ENCODE results near the gene NEMP2. TPM values are rescaled to one million over a fixed set of nuclear protein-coding genes. Genes with fewer than 3 reads are reported as not detected.
"Not testable (repeated sequence)": the region's sequence is repeated elsewhere in the genome, so short reads cannot be mapped to it uniquely, and the experiment has no call there.

Gene NEMP2
- total RNA-seq, 1 experiment from 2014 or later: 9.0 TPM

DNA sequence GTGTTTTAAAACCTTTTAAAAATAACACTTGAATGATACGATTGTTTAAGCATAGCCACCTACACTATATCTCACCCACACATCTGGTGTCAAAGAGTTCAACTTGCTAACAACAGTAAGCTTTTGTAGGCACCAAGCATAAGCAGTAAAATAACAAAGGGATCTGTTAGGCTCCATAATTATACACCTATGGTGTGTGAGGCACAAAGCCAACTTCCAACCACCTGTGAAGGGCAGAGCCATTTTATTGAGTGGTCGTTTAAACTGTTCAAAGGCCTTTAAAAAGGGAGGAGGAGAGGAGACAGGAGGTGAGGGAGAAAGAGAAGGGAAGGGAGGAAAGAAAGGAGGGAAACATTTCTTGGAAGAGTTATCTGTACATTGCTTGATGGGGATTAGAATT, 27.9 kb downstream of the NEMP2 start:
- in situ Hi-C loops (cut with HindIII; ENCODE audit: low pct_unique_long_range_greater_than_20kb, low sequenced_read_pairs): no loop called here

DNA sequence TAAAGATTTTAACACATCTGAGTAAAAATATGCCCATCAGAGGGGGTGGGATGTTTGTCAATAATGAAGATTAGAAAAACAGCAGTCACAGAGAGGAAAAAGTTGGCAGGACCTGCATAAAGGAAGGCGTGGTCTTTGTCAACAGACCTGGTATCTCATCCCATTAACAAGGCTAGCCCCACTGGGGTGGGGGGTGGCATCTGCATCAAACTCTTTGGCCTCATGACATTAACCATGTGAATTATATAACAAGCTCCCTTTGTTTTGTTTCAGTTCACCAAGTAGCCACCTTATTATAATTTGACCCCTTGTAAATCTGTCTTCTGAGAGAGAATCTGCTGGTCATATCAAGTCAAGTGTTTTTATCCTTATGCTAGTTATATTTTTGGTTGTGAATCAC, 28.8 kb downstream of the NEMP2 start:
- peak; percentile 82 for DNase-seq (ENCODE audit: low read depth, low spot score)
- in situ Hi-C loops (cut with HindIII; ENCODE audit: low pct_unique_long_range_greater_than_20kb, low sequenced_read_pairs): no loop called here

More for the DNA sequence above, 27.9 kb downstream of the NEMP2 start:
- peak; percentile 37 for DNase-seq (ENCODE audit: low read depth, low spot score)

GRCh38 chr2:190504912-190505311, 29.6 kb downstream of the NEMP2 start:
- in situ Hi-C loops (cut with HindIII; ENCODE audit: low pct_unique_long_range_greater_than_20kb, low sequenced_read_pairs): no loop called here

GRCh38 chr2:190503088-190503487, 31.4 kb downstream of the NEMP2 start:
- DNase-seq (ENCODE audit: low read depth, low spot score): no peak
- in situ Hi-C loops (cut with HindIII; ENCODE audit: low pct_unique_long_range_greater_than_20kb, low sequenced_read_pairs): no loop called here

More at GRCh38 chr2:190504912-190505311, 29.6 kb downstream of the NEMP2 start:
- no peak for DNase-seq (ENCODE audit: low read depth, low spot score)

GRCh38 chr2:190501702-190502407, 32.7 kb downstream of the NEMP2 start:
- in situ Hi-C loops (cut with HindIII; ENCODE audit: low pct_unique_long_range_greater_than_20kb, low sequenced_read_pairs): no loop called here
- DNase-seq (ENCODE audit: low read depth, low spot score): no peak

- in situ Hi-C loops (cut with HindIII; ENCODE audit: low pct_unique_long_range_greater_than_20kb, low sequenced_read_pairs): no loop called here
- no peak for DNase-seq (ENCODE audit: low read depth, low spot score)
Measured at GRCh38 chr2:190501231-190501630, 33.3 kb downstream of the NEMP2 start.

- in situ Hi-C loops (cut with HindIII; ENCODE audit: low pct_unique_long_range_greater_than_20kb, low sequenced_read_pairs): no loop called here
- no peak for DNase-seq (ENCODE audit: low read depth, low spot score)
Measured at GRCh38 chr2:190500054-190500502, 34.4 kb downstream of the NEMP2 start.

DNA sequence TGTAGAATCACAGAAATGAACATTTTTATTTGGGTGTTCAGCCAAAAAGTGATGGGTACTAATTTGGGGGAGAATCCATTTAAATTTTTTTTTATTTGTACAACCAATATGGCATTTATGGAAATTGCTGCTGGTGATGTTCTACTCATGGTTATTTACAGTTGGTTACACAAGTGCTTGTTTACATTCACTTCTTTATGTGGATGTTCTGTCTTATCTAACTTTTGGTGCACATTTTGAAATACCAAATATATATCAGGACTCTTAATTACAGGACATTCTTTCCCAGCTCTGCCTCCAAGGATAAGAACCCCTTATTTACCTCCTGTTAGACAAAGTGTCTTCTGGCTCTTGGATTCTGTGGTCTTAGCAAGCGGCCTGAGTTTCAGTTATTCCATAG, 35.2 kb downstream of the NEMP2 start:
- in situ Hi-C loops (cut with HindIII; ENCODE audit: low pct_unique_long_range_greater_than_20kb, low sequenced_read_pairs): no loop called here
- DNase-seq (ENCODE audit: low read depth, low spot score): no peak

GRCh38 chr2:190497428-190497827, 37.1 kb downstream of the NEMP2 start:
- in situ Hi-C loops (cut with HindIII; ENCODE audit: low pct_unique_long_range_greater_than_20kb, low sequenced_read_pairs): no loop called here

DNA sequence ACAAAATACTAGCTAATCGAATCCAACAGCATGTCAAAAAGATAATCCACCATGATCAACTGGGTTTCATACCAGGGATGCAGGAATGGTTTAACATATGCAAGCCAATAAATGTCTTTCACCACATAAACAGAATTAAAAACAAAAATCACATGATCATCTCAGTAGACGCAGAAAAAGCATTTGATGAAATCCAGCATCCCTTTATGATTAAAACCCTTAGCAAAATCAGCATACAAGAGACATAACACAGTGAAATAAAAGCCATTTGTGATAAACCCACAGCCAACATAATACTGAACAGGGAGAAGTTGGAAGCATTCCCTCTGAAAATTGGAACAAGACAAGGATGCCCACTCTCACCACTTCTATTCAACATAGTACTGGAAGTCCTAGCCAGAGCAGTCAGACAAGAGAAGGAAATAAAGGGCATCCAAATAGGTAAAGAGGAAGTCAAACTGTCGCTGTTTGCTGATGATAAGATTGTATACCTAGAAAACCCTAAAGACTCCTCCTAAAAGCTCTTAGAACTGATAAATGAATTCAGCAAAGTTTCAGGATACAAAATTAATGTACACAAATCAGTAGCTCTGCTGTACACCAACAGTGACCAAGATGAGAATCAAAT, 39.8 kb downstream of the NEMP2 start:
- DNase-seq (ENCODE audit: low read depth, low spot score); in situ Hi-C loops (cut with HindIII; ENCODE audit: low pct_unique_long_range_greater_than_20kb, low sequenced_read_pairs): not testable (repeated sequence)

More at GRCh38 chr2:190497428-190497827, 37.1 kb downstream of the NEMP2 start:
- no peak for DNase-seq (ENCODE audit: low read depth, low spot score)

GRCh38 chr2:190493095-190493494, 41.4 kb downstream of the NEMP2 start:
- no peak for DNase-seq (ENCODE audit: low read depth, low spot score)
- in situ Hi-C loops (cut with HindIII; ENCODE audit: low pct_unique_long_range_greater_than_20kb, low sequenced_read_pairs): no loop called here

DNA sequence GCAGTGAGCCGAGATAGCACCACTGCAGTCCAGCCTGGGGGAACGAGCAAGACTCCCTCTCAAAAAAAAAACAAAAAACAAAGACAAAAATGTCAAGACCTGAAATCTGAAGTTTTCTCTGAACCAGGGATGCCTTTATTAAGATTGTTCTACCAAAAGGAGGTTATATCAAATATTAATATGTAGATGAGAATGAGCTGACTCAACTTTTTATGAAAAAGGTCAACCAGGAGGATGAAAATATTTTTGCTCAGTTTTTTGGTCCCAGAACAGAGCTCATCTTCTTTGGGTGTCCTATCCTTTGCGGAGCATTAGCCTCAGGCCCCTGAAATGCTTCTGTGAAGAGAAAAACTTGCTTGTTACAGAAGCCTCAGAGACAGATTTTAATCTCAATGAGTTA, 44.0 kb downstream of the NEMP2 start:
- in situ Hi-C loops (cut with HindIII; ENCODE audit: low pct_unique_long_range_greater_than_20kb, low sequenced_read_pairs): no loop called here
- no peak for DNase-seq (ENCODE audit: low read depth, low spot score)

DNA sequence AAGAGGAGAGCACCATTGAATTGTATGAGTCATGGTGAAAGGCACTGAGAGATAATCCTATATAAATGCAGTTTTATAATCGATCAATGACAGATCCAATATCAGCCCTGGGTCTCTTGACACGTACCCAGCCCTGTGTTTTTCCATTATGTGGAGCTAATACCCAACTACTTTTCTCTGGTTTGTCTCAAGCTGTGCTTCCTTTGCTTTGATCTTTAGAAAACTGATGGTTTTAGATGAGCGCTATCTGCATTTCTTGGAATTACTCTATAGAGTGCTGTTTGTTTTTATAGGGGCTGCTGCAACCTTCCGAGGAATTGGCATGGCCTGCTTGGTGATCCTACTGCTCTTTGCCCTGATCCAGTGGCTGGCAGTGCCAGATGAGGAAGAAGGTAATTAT, 45.0 kb downstream of the NEMP2 start:
- in situ Hi-C loops (cut with HindIII; ENCODE audit: low pct_unique_long_range_greater_than_20kb, low sequenced_read_pairs): no loop called here
- no peak for DNase-seq (ENCODE audit: low read depth, low spot score)

DNA sequence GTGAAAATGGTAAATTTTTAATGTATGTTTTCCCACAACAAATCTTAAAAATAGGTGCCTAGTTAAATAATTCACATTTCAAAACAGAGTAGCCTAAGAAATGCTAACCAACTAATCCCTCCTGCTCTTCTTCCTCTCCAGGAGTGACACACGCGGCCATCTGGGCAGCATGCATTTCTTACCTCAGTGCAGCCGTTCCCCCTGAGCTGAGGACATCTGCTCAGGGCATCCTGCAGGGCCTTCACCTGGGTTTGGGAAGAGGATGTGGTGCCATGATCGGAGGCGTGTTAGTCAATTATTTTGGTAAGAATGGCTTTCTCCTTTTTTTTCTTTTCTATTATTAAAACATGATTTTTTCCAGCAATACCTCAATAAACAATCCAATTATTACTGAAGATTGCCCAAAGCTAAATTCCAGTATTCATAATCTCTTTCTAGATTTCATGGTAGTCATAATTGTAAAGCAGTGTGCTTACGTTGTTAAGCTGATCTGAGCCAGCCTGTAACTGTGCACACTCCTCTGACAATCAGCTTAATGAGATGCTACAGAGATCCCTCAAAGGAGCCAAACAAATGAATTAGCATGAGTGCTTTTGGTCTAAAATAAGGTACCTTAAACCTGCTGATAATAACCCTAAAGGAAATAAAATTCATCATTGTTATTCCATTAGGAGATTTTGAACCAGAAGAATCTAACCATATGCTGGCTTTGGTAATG, 45.8 kb downstream of the NEMP2 start:
- no peak for DNase-seq (ENCODE audit: low read depth, low spot score)
- in situ Hi-C loops (cut with HindIII; ENCODE audit: low pct_unique_long_range_greater_than_20kb, low sequenced_read_pairs): no loop called here

- DNase-seq (ENCODE audit: low read depth, low spot score): peak; percentile 78
- in situ Hi-C loops (cut with HindIII; ENCODE audit: low pct_unique_long_range_greater_than_20kb, low sequenced_read_pairs): no loop called here
Measured at GRCh38 chr2:190486037-190486623, 48.4 kb downstream of the NEMP2 start.

GRCh38 chr2:190482451-190482850, 52.1 kb downstream of the NEMP2 start:
- peak; percentile 46 for DNase-seq (ENCODE audit: low read depth, low spot score)
- in situ Hi-C loops (cut with HindIII; ENCODE audit: low pct_unique_long_range_greater_than_20kb, low sequenced_read_pairs): no loop called here

GRCh38 chr2:190481339-190481738, 53.2 kb downstream of the NEMP2 start:
- peak; percentile 23 for DNase-seq (ENCODE audit: low read depth, low spot score)
- in situ Hi-C loops (cut with HindIII; ENCODE audit: low pct_unique_long_range_greater_than_20kb, low sequenced_read_pairs): no loop called here

- no peak for DNase-seq (ENCODE audit: low read depth, low spot score)
- in situ Hi-C loops (cut with HindIII; ENCODE audit: low pct_unique_long_range_greater_than_20kb, low sequenced_read_pairs): no loop called here
Measured at GRCh38 chr2:190478572-190479195, 55.8 kb downstream of the NEMP2 start.

Measured in SK-MEL-5 (cell line).